Heart left ventricle (tissue), 13 donors: ENCODE results near the gene SLC39A3.

Source experiments
- CTCF ChIP-seq, 12 donors: fragments of 200-600 bp; sonication (generic) in 4 of 12; IDR thresholded peaks; one replicate each; pipeline versions ENCODE4 v1.5.0 to v1.8.0; 2018 to 2022; ENCODE audit warnings: antibody characterized with exemption in 12 of 12, mild to moderate bottlenecking in 5 of 12
- POLR2A ChIP-seq, 2 donors: fragments of 450-650 bp; IDR thresholded peaks; one replicate each; pipeline ENCODE4 v1.6.1; 2017; ENCODE audit warnings: antibody characterized with exemption in 2 of 2, mild to moderate bottlenecking in 2 of 2, moderate library complexity in 2 of 2
- donor health status: ischemic (EF 13 %, LVEDD 7.1; RV severe dilation, severe dysfunction).
- donor health status: DM: no; HTN: yes; CAD: no.
- donor health status: DM: no; HTN: no; CAD: no.
- donor health status: ischemic (EF 25% LVEDD 6.9; RV normal size, moderate dysfunction).
- donor health status: ischemic (EF 25% LVEDD 5.7; RV mildly dilated, moderate dysfunction).
- donor health status: ischemic (EF 35%, LVEDD 5.7; RV mildly dilated, moderate dysfunction).
- donor health status: nonischemic (EF 11% LVEDD 7.7; RV severe dilation, severe dysfunction).
- donor health status: DM: yes; HTN: yes; CAD: no.
- donor health status: PGD.
- donor health status: ischemic (EF 29% LVEDD 5.4; RV normal size, mild dysfunction).
- donor health status: nonischemic (EF 23%, LVEDD 6.1; RV moderate dilation, normal function).

GRCh38 chr19:2685204-2685704 lies 54.6 kb downstream of the SLC39A3 start:
- TF ChIP-seq CTCF (IDR thresholded peaks at IDR 0.05): no peak
- TF ChIP-seq POLR2A (IDR thresholded peaks at IDR 0.05): no peak
